Upper lobe of right lung (tissue), 1 donor: Measurements from ENCODE around the gene KIF6. TPM values are rescaled to one million over a fixed set of nuclear protein-coding genes. Genes with fewer than 3 reads are reported as not detected.

Source experiments
- ATAC-seq: fragments of 200-7000 bp; cut with Tn5 transposase; one replicate; pipeline ENCODE4 v1.9.1; 2020; ENCODE audit warnings: mild to moderate bottlenecking, moderate library complexity
- DNase-seq: peaks from one replicate; pipeline ENCODE4 v3.0.0-alpha.2; 2020
- H3K27ac ChIP-seq: fragments of 200-600 bp; one replicate; pipeline ENCODE4 v1.8.0; 2022
- H3K27me3 ChIP-seq: fragments of 200-600 bp; one replicate; pipeline ENCODE4 v1.8.0; 2022; ENCODE audit warnings: mild to moderate bottlenecking
- H3K36me3 ChIP-seq: fragments of 200-600 bp; one replicate; pipeline ENCODE4 v1.8.0; 2022
- H3K4me1 ChIP-seq: fragments of 200-600 bp; one replicate; pipeline ENCODE4 v1.8.0; 2022
- H3K4me3 ChIP-seq: fragments of 200-600 bp; one replicate; pipeline ENCODE4 v1.8.0; 2022; ENCODE audit warnings: mild to moderate bottlenecking
- H3K9me3 ChIP-seq: fragments of 200-600 bp; one replicate; pipeline ENCODE4 v1.8.0; 2022
- intact Hi-C: fragments of 100-400 bp; cut with DNase I; formaldehyde crosslinking; loops from one replicate; pipeline ENCODE4 v1.11.0; 2022
- total RNA-seq: library from RNA; stranded (reverse); fragmentation: NEBNext Ultra II Directional; extraction: Animal tissue kit (Norgen Biotek cat#: 25700); gene quantifications from one replicate; pipeline ENCODE4 v1.2.1, GENCODE V29; 2021
- TF ChIP-seq, protein P1 (sequence below): fragments of 200-600 bp; IDR thresholded peaks from one replicate; pipeline ENCODE4 v1.8.0; 2022; ENCODE audit warnings: antibody characterized with exemption
- donor health status: DM: no; HTN: yes; CAD: no; lungs with severe emphysema.

KIF6 gene
- total RNA-seq, 1 donor from 2014 or later = 0.49 TPM

DNA sequence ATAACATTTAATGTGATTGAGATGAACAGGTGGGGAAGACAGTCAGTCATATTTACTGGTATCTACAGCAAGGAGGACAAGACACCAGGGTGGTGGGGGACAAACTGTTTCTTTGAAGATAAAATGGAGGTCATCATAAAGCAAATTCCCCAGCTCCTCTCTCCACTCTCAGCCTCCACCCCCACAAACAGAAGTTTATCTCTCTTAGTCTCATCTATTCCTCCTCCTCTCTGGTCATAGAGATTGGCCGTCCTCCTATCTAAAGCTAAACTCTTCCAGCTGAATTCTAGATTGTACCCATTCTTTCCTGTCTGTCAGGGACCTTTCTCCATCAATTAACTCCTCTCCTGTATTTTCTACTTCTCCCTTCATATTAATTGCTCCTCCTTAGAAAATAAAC, 71.1 kb downstream of the KIF6 start:
- TF ChIP-seq, protein P1, sequence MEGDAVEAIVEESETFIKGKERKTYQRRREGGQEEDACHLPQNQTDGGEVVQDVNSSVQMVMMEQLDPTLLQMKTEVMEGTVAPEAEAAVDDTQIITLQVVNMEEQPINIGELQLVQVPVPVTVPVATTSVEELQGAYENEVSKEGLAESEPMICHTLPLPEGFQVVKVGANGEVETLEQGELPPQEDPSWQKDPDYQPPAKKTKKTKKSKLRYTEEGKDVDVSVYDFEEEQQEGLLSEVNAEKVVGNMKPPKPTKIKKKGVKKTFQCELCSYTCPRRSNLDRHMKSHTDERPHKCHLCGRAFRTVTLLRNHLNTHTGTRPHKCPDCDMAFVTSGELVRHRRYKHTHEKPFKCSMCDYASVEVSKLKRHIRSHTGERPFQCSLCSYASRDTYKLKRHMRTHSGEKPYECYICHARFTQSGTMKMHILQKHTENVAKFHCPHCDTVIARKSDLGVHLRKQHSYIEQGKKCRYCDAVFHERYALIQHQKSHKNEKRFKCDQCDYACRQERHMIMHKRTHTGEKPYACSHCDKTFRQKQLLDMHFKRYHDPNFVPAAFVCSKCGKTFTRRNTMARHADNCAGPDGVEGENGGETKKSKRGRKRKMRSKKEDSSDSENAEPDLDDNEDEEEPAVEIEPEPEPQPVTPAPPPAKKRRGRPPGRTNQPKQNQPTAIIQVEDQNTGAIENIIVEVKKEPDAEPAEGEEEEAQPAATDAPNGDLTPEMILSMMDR = no peak
- ATAC-seq (no peak), DNase-seq (no peak)
- no peaks in the 10 kb centered on the region for H3K27me3 ChIP-seq
- no peak overlapping the region for H3K27ac ChIP-seq
- intact Hi-C loops = no loop called here
- H3K4me3 ChIP-seq = no peak overlapping the region
- no peaks in the 10 kb centered on the region for H3K4me1 ChIP-seq
- no peaks in the 10 kb centered on the region for H3K9me3 ChIP-seq
- no peaks in the 10 kb centered on the region for H3K36me3 ChIP-seq

DNA sequence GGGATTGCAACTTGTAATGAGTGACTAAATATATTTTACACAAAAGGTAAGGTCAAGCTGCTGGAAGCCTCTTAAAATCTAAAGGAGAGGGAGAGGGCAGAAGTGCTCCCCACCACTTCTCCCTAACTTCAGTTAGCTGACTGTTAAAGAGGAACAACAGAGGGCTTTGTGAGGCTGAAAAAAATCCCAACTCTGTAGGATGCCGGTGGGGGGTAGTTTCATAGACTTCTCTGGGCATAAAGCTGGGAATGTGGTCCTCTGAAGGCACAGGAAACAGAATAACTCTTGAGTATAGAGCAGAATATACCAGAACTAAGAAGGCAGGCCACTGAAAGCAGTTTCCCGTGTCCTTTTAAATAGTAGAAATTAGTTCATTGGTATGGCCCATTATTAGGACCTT, 71.6 kb downstream of the KIF6 start:
- DNase-seq (no peak), ATAC-seq (no peak)
- H3K27ac ChIP-seq = no peak overlapping the region
- no peaks in the 10 kb centered on the region for H3K27me3 ChIP-seq
- TF ChIP-seq, protein P1 = no peak
- H3K4me1 ChIP-seq = no peaks in the 10 kb centered on the region
- H3K36me3 ChIP-seq = no peaks in the 10 kb centered on the region
- H3K9me3 ChIP-seq = no peaks in the 10 kb centered on the region
- H3K4me3 ChIP-seq = no peak overlapping the region
- intact Hi-C loops = no loop called here

DNA sequence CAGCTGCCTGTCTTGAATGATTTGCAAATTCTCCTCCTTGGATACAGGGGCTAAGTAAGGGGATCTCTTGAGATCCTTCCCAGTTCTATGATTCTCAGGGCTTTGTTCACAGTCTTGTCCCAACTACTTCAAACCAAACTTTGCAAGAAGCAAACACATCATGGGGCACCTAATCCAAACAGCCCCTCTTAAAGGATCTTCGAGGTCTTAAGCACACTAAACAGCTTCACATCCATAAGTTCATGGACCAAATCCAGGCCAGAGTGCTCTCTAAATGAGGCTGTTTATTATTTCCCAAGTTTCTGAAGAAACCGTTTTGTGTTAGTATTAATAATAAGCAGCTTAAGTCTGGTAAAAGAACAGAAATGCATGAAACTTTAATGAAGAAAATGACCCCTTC, 75.2 kb downstream of the KIF6 start:
- TF ChIP-seq, protein P1 = no peak
- no peaks in the 10 kb centered on the region for H3K9me3 ChIP-seq
- H3K4me1 ChIP-seq = no peaks in the 10 kb centered on the region
- no peak for DNase-seq
- no peak for ATAC-seq
- H3K4me3 ChIP-seq = no peak overlapping the region
- H3K27ac ChIP-seq = no peak overlapping the region
- intact Hi-C loops = no loop called here
- no peaks in the 10 kb centered on the region for H3K27me3 ChIP-seq
- H3K36me3 ChIP-seq = no peaks in the 10 kb centered on the region

DNA sequence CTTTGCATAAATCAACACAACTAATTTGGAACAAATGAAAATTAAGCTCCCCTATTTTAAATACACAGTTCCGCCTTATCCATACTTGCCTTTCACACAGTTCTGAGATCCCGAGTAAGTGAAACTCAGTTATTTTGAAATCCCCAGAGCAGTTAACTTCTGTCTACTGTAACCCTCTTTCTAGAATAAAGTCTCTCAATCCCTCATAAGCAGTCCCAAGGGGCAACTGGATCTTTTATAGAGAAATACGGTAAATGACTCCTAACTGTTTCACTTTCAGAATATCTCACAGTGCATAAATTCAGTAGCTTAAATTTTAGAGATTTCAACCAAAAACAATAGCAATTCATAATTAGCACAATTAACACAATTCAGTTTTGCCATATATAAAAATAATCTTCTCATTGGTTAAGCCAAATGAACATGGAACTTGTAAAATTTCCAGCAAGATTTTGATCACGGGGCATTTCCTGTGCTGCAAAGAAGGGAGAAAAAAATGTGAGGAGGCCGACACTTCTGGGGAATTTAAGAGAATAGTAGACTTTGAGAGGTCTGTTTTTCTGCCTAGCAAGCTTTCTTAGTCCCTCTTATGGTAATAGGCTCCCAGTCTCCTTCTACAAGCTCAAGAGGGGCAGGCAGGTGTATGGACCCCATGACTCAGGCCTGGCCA, 78.3 kb downstream of the KIF6 start:
- ATAC-seq = no peak
- intact Hi-C loops = no loop called here
- Histone ChIP-seq H3K27me3 (no peaks in the 10 kb centered on the region), H3K4me1 (no peaks in the 10 kb centered on the region), H3K36me3 (no peaks in the 10 kb centered on the region), H3K27ac (no peak overlapping the region), H3K4me3 (no peak overlapping the region), H3K9me3 (no peaks in the 10 kb centered on the region)
- TF ChIP-seq, protein P1 = no peak
- DNase-seq = no peak

DNA sequence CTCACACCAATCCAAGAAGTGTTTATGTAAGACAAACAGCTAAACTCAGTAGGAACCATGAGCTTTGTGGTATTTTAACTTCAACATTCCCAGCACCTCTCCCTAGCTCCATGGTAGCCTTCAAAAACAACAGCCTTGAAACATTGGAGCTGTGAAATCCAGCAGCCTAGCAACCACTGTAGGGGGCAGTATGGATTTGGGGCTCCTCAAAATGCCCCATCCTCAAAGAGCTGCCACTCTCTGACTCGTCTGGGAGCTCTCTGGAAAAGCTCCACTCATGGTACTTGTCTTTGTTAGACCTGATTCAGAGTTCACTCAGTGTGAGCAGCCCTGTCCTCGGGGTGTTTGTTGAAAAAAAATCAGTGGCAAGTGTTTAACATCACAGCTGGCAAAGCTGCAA, 82.9 kb downstream of the KIF6 start:
- Histone ChIP-seq H3K4me3 (no peak overlapping the region), H3K4me1 (no peaks in the 10 kb centered on the region), H3K9me3 (no peaks in the 10 kb centered on the region), H3K36me3 (no peaks in the 10 kb centered on the region), H3K27me3 (no peaks in the 10 kb centered on the region), H3K27ac (no peak overlapping the region)
- intact Hi-C loops = no loop called here
- TF ChIP-seq, protein P1 = no peak
- DNase-seq (no peak), ATAC-seq (no peak)
